HEK293T (cell line): ENCODE measurements around the gene LCMT1.

ENCODE experiments used
- CTCF ChIA-PET: fragments of 350-600 bp; formaldehyde crosslinking; extraction: SDS; loops from one replicate; lab custom pipeline; 2021; ENCODE audit warnings: antibody characterized with exemption, inconsistent platforms; lab: Yijun Ruan, JAX
- POLR2A ChIA-PET: fragments of 350-600 bp; formaldehyde crosslinking; extraction: SDS; loops from one replicate; lab custom pipeline; 2020; ENCODE audit warnings: antibody characterized with exemption, inconsistent platforms; lab: Yijun Ruan, JAX
- DNase-seq: peaks from one replicate; pipeline ENCODE4 v3.0.0; 2012; ENCODE audit warnings: mixed read lengths; ENCODE audit errors: extremely low spot score
- ARNT ChIP-seq: fragments of 450-650 bp; IDR thresholded peaks from 2 replicates; pipeline ENCODE4 v1.6.1; 2017; ENCODE audit warnings: mild to moderate bottlenecking
- BHLHE40 ChIP-seq: fragments of 450-650 bp; IDR thresholded peaks from 2 replicates; pipeline ENCODE4 v1.6.1; 2016; ENCODE audit warnings: mild to moderate bottlenecking, moderate library complexity, borderline replicate concordance
- CTBP1 ChIP-seq: fragments of 450-650 bp; IDR thresholded peaks from 2 replicates; pipeline ENCODE4 v1.6.1; 2016; ENCODE audit warnings: borderline replicate concordance
- ELF4 ChIP-seq: fragments of 450-650 bp; IDR thresholded peaks from 2 replicates; pipeline ENCODE4 v1.6.1; 2017; ENCODE audit warnings: antibody characterized with exemption
- FOXA1 ChIP-seq: fragments of 450-650 bp; IDR thresholded peaks from 2 replicates; pipeline ENCODE4 v1.6.1; 2016; ENCODE audit warnings: mild to moderate bottlenecking
- FOXK2 ChIP-seq: fragments of 450-650 bp; IDR thresholded peaks from 2 replicates; pipeline ENCODE4 v1.6.1; 2016; ENCODE audit warnings: mild to moderate bottlenecking
- FOXM1 ChIP-seq: fragments of 450-650 bp; IDR thresholded peaks from 2 replicates; pipeline ENCODE4 v1.6.1; 2017; ENCODE audit warnings: mild to moderate bottlenecking, borderline replicate concordance
- HDGF ChIP-seq: fragments of 450-650 bp; IDR thresholded peaks from 2 replicates; pipeline ENCODE4 v1.6.1; 2017; ENCODE audit warnings: antibody characterized with exemption, borderline replicate concordance
- L3MBTL2 ChIP-seq: fragments of 450-650 bp; conservative IDR thresholded peaks from 2 replicates; pipeline ENCODE4 v1.6.1; 2016; ENCODE audit warnings: mild to moderate bottlenecking
- LEF1 ChIP-seq: fragments of 450-650 bp; IDR thresholded peaks from 2 replicates; pipeline ENCODE4 v1.6.1; 2017; ENCODE audit warnings: mild to moderate bottlenecking, borderline replicate concordance
- NFRKB ChIP-seq: fragments of 450-650 bp; IDR thresholded peaks from 2 replicates; pipeline ENCODE4 v1.6.1; 2016; ENCODE audit warnings: mild to moderate bottlenecking, moderate library complexity
- SP1 ChIP-seq: fragments of 450-650 bp; IDR thresholded peaks from 2 replicates; pipeline ENCODE4 v1.6.1; 2017
- SUZ12 ChIP-seq: fragments of 450-650 bp; IDR thresholded peaks from 2 replicates; pipeline ENCODE4 v1.6.1; 2016; ENCODE audit warnings: mild to moderate bottlenecking
- TARDBP ChIP-seq: fragments of 450-650 bp; IDR thresholded peaks from 2 replicates; pipeline ENCODE4 v1.6.1; 2016
- ZNF384 ChIP-seq: fragments of 450-650 bp; IDR thresholded peaks from 2 replicates; pipeline ENCODE4 v1.6.1; 2016
- TF ChIP-seq, protein P1 (sequence below): fragments of 450-650 bp; IDR thresholded peaks from 2 replicates; pipeline ENCODE4 v1.6.1; 2016

The LCMT1 gene

DNA sequence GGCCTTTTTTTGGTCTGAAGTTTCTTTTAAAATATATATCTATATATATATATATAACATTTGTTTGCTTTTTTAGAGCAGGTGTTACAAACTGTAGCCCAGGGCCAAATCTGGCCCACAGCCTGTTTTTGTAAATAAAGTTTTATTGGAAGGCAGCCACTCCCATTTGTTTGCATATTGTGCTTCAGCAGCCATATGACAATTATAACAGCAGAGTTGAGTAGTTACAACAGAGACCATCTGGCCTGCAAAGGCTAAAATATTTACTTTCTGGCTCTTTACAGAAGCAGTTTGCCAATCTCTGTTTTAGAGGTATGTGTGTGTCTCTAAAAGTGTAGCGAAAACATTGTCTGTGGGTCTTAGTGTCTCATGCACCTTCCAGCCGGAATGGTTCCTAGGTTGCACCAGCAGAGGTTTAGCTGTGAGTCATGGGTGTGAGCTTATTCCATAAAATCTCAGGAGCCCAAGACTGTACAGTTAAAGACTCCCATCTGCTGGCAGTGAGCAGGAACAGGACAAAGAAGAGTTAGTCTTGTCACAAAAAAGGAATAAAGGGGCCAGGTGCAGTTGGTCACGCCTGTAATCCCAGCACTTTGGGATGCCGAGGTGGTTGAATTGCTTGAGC, 23.8 kb downstream of the LCMT1 start:
- DNase-seq: no peak
- POLR2A ChIA-PET: no interaction called here
- TF ChIP-seq SP1 (no peak), LEF1 (no peak), FOXA1 (no peak), NFRKB (no peak), ZNF384 (no peak), ARNT (no peak), TARDBP (no peak), BHLHE40 (no peak), HDGF (no peak), FOXK2 (no peak), ELF4 (no peak), FOXM1 (no peak)
- TF ChIP-seq, protein P1, sequence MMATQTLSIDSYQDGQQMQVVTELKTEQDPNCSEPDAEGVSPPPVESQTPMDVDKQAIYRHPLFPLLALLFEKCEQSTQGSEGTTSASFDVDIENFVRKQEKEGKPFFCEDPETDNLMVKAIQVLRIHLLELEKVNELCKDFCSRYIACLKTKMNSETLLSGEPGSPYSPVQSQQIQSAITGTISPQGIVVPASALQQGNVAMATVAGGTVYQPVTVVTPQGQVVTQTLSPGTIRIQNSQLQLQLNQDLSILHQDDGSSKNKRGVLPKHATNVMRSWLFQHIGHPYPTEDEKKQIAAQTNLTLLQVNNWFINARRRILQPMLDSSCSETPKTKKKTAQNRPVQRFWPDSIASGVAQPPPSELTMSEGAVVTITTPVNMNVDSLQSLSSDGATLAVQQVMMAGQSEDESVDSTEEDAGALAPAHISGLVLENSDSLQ: no peak
- CTCF ChIA-PET: interaction anchor here (0.5 to 0.7 kb wide), 3 partner anchors 9 to 91 kb away, joined by 3 to 5 read pairs (median 3); no protein-coding TSS in a partner anchor

DNA sequence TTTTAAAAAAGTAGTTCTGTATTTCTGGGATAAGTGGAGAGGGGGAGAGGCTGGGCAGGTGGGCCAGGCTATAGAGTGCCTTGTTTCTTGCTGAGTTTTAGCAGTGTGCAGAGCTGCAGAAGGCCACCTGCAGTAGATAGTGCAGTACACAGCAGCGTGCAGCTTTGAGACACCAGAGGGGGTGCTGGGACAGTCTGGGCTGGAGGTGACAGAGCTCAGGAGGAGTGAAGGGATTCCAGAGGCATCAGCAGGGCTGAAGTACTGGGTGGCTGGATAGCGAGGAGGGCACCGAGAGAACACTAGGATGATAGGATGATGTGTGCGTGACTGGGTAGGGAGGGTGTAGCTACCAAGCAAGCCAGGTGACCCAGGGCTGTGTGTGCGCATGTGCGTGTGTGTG, 26.6 kb downstream of the LCMT1 start:
- ChIA-PET POLR2A (no interaction called here), CTCF (no interaction called here)
- DNase-seq: no peak
- no peak for TF ChIP-seq SUZ12
- no peak for TF ChIP-seq ARNT
- no peak for TF ChIP-seq FOXA1
- TF ChIP-seq TARDBP: no peak
- no peak for TF ChIP-seq SP1
- no peak for TF ChIP-seq ELF4
- TF ChIP-seq FOXM1: no peak
- TF ChIP-seq, protein P1: no peak
- TF ChIP-seq ZNF384: no peak

DNA sequence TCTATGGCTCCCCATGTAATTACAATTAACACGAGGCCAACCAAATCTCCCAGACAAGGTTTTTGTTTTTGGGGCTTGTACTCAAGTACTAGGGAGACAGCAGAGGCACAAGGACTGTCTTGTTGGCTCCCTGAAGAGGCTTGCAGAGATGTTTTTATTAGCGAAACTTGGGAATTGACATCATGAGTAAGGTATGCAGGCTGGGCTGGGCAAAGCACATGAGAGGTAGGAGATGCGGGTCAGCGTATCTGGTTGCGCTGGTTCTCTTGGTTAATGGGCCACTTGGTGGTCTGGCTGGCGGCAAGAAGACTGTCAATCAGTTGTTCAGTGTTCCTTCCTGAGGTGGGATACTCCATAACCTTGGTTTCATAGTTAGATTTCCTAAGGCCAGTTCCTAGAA, 28.9 kb downstream of the LCMT1 start:
- DNase-seq: no peak
- TF ChIP-seq ZNF384 (no peak), TARDBP (no peak), SUZ12 (no peak), BHLHE40 (no peak), FOXK2 (no peak), CTBP1 (no peak), ELF4 (no peak), L3MBTL2 (no peak)
- ChIA-PET CTCF (no interaction called here), POLR2A (no interaction called here)

DNA sequence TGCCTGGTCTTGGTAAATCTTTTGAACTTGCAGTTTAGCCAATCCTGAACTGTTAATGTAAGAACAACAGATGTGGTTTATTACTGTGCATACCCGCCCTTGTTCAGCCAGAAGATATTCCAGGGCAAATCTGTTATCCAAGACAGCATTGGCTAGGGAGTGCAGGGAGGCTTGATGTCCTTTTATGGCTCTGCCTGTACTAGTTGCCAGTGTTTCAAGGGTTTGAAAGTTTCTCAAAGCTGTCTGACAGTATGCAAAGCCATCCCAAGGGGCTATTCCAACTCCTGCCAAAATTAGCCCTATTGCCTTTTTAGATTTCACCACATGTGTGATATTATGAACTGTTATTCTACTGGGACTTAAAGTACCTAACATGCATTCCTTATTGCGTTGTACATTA, 30.1 kb downstream of the LCMT1 start:
- POLR2A ChIA-PET: no interaction called here
- no peak for TF ChIP-seq L3MBTL2
- no peak for TF ChIP-seq ARNT
- TF ChIP-seq FOXA1: no peak
- no peak for TF ChIP-seq SUZ12
- no peak for TF ChIP-seq ZNF384
- no peak for TF ChIP-seq LEF1
- no peak for TF ChIP-seq NFRKB
- TF ChIP-seq FOXM1: no peak
- TF ChIP-seq CTBP1: no peak
- no peak for TF ChIP-seq SP1
- no peak for TF ChIP-seq TARDBP

DNA sequence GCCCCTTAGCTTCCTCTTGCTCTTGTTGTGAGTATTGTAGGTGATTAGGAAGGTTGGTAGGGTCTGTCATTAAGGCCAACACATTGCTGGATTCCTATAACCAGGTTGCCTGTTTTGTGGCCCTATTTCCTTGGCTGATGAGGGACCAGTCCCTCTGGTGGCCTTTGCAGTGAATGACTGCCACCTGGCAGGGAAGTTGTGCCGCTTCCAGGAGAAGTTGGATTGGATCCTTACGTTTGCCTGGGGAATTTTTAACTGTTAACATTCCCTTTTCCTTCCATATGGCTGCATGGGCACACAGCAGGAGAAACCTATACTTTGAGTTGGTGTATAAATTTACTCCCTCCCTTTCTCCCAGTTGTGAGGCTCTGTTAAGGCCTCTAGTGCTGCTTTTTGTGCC, 32.4 kb downstream of the LCMT1 start:
- TF ChIP-seq CTBP1 (no peak), FOXA1 (no peak), TARDBP (no peak), L3MBTL2 (no peak), FOXK2 (no peak), FOXM1 (no peak), SUZ12 (no peak)
- TF ChIP-seq, protein P1: no peak
- POLR2A ChIA-PET: no interaction called here
- CTCF ChIA-PET: no interaction called here
- DNase-seq: peak; percentile 39

More for the DNA sequence above, 30.1 kb downstream of the LCMT1 start:
- CTCF ChIA-PET: no interaction called here
- DNase-seq: no peak

DNA sequence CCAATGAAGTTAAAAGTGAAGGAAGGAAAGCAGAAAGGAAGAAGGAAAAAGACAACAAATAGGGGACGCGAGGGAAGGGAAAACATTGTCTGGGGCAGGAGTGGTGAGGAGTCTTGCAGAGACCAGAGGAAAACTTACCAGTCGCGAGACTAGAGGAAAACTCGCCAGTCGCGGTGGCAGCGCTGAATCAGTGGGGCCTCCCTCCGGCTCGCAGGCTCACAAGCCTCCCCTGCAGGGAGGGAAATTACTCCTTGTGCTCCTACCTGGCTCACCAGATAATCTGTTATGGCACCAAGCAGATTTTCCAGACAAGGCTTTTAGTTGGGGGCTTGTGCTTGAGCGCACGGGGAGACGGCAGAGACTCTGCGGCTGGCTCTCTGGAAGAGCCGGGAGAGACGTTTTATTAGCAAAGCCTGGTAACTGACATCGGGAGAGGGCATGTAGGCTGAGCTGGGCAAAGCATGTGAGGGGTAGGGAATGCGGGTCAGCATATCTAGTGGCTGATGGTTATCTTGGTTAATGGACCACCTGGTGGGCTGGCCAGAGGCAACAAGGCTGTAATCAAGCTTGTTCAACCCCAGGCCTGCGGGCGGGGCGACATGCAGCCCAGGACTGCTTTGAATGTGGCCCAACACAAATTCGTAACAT, 37.1 kb downstream of the LCMT1 start:
- CTCF ChIA-PET: no interaction called here
- POLR2A ChIA-PET: no interaction called here
- peak; percentile 56 for DNase-seq

More for the DNA sequence above, 37.1 kb downstream of the LCMT1 start:
- TF ChIP-seq CTBP1 (no peak), ZNF384 (no peak), L3MBTL2 (0 out of 2 replicates have a peak, but pooled peaks have one; percentile 13), LEF1 (no peak), FOXK2 (no peak), NFRKB (no peak)
